Stimulated activated CD4-positive, alpha-beta T cell treated with anti-CD3 and anti-CD28 coated beads, Interleukin-4, amount 100 ng/mL, for 48 hours (primary cell): ENCODE results near the gene MERTK.

Experiments
- DNase-seq, 2 donors: peaks; one replicate each; pipeline ENCODE4 v3.0.0-alpha.2; 2020; ENCODE audit warnings: low read depth in 2 of 2

Gene MERTK

GRCh38 chr2:111977240-111977639, 78.8 kb downstream of the MERTK start:
- DNase-seq, result no peak

- DNase-seq, result no peak
Observed at GRCh38 chr2:111978452-111979170, 80.2 kb downstream of the MERTK start.

GRCh38 chr2:111981666-111982065, 83.3 kb downstream of the MERTK start:
- no peak for DNase-seq

- peak in 1 of 2 donors; percentile 2 for DNase-seq
Observed at GRCh38 chr2:111982822-111983221, 84.4 kb downstream of the MERTK start.

GRCh38 chr2:111983478-111984212, 85.2 kb downstream of the MERTK start:
- no peak for DNase-seq

GRCh38 chr2:111984213-111984604, 85.8 kb downstream of the MERTK start:
- no peak for DNase-seq

GRCh38 chr2:111985514-111985913, 87.1 kb downstream of the MERTK start:
- no peak for DNase-seq

GRCh38 chr2:111986116-111986900, 87.9 kb downstream of the MERTK start:
- DNase-seq, result no peak

- DNase-seq, result no peak
Observed at GRCh38 chr2:111990375-111990774, 92.0 kb downstream of the MERTK start.

- no peak for DNase-seq
Observed at GRCh38 chr2:111990856-111991255, 92.4 kb downstream of the MERTK start.

- no peak for DNase-seq
Observed at GRCh38 chr2:111994042-111994441, 95.6 kb downstream of the MERTK start.

GRCh38 chr2:111995148-111995547, 96.7 kb downstream of the MERTK start:
- no peak for DNase-seq

- DNase-seq, result no peak
Observed at GRCh38 chr2:111999809-112000208, 101.4 kb downstream of the MERTK start.

GRCh38 chr2:112000399-112001135, 102.2 kb downstream of the MERTK start:
- DNase-seq, result no peak

- no peak for DNase-seq
Observed at GRCh38 chr2:112001136-112001715, 102.8 kb downstream of the MERTK start.

- DNase-seq, result no peak
Observed at GRCh38 chr2:112001942-112002341, 103.5 kb downstream of the MERTK start.

GRCh38 chr2:112003576-112004252, 105.3 kb downstream of the MERTK start:
- no peak for DNase-seq

- DNase-seq, result no peak
Observed at GRCh38 chr2:112004253-112004645, 105.8 kb downstream of the MERTK start.

- no peak for DNase-seq
Observed at GRCh38 chr2:112005406-112006075, 107.1 kb downstream of the MERTK start.

- no peak for DNase-seq
Observed at GRCh38 chr2:112006076-112006410, 107.6 kb downstream of the MERTK start.
